Measurements from ENCODE around the gene MUC13.

DNA sequence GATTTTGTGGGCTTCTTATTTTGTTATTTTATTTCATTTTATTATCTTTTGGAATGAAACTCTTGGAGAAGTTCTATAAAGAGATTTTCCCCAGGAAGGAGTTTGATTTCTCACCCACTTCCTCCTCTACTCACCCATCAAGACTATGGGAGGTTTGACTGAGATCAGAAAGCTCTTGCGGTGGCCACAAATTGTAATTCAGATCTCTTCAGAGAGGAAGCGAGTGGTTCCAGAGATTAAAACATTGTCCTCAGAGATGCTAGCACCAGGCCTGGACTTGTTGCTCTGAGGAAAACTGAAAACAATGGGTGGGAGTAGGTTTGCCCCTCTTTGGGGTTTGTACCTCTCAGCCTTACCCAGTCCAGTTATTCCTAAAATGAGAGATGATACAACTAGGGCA is 8.1 kb upstream of the MUC13 start:
- TF ChIP-seq, protein P1, sequence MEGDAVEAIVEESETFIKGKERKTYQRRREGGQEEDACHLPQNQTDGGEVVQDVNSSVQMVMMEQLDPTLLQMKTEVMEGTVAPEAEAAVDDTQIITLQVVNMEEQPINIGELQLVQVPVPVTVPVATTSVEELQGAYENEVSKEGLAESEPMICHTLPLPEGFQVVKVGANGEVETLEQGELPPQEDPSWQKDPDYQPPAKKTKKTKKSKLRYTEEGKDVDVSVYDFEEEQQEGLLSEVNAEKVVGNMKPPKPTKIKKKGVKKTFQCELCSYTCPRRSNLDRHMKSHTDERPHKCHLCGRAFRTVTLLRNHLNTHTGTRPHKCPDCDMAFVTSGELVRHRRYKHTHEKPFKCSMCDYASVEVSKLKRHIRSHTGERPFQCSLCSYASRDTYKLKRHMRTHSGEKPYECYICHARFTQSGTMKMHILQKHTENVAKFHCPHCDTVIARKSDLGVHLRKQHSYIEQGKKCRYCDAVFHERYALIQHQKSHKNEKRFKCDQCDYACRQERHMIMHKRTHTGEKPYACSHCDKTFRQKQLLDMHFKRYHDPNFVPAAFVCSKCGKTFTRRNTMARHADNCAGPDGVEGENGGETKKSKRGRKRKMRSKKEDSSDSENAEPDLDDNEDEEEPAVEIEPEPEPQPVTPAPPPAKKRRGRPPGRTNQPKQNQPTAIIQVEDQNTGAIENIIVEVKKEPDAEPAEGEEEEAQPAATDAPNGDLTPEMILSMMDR (IDR thresholded peaks at IDR 0.05), result no peak
- no peak for TF ChIP-seq EZH2 (IDR thresholded peaks at IDR 0.05)

All from neural progenitor cell (in vitro differentiated cells).